ENCODE data around the gene CREB3L2. TPM values are rescaled to one million over a fixed set of nuclear protein-coding genes. Genes with fewer than 3 reads are reported as not detected.

The CREB3L2 gene
- total and polyA plus RNA-seq, 10 of the 15 experiments (the other 5 are each of a cell fraction or from before 2014, with no cell fraction given) = 6.4 to 67.1 (median 26.2) TPM

DNA sequence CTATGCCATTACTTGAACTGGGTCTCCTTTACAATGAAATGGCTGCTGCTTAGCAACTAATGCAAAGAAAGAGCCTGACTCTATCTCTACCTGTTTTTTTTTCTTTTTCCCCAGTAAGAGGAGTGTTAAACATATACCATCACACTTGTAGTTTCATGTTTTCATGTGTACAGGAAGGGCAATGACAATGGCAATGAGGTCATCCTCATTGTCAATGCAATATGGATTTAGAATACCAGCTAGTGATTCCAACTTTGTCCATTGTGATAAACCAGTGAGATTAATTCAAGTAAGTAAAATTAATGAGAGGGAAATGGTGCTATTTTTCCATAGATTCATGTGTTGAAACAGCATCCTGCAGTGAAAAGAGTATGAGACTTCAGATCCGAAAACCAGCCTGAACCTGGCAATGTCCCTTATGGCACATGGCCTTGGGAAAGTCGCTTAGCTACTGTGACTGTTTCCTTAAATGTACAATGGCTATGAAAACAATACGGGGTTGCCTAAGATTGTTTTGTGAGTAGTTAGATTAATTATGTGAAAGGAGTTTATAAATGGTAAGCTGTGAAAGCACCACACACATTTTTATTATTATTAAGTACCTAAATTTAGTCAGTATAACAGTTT lies 166.3 kb downstream of the CREB3L2 start:
- Histone ChIP-seq H3K9ac (ENCODE audit: control insufficient read depth, insufficient read depth, low read length) (no peak overlapping the region), H3K9me3 (replicated peaks; ENCODE audit: control insufficient read depth, insufficient read depth, low read length) (peaks cover 10% of the 10 kb centered on the region), H3K36me3 (ENCODE audit: control insufficient read depth in 2 of 2, insufficient read depth in 2 of 2, low read length in 1 of 2) (no peaks in the 10 kb centered on the region), H3K4me1 (ENCODE audit: control insufficient read depth, insufficient read depth, low read length) (no peaks in the 10 kb centered on the region), H4K20me1 (ENCODE audit: control insufficient read depth, insufficient read depth) (no peaks in the 10 kb centered on the region), H3K27me3 (replicated peaks in 1 of 2; ENCODE audit: control insufficient read depth in 2 of 2, insufficient read depth in 2 of 2, low read length in 1 of 2) (no peaks in the 10 kb centered on the region), H2AFZ (ENCODE audit: control insufficient read depth, low read depth, low read length) (no peak overlapping the region), H3K4me3 (no peak overlapping the region), H3K27ac (ENCODE audit: control insufficient read depth, insufficient read depth) (no peak overlapping the region), H3K4me2 (ENCODE audit: control insufficient read depth, insufficient read depth) (no peak overlapping the region), H3K79me2 (ENCODE audit: control insufficient read depth, insufficient read depth, low read length) (no peaks in the 10 kb centered on the region)
- no peak for TF ChIP-seq HDAC2 (IDR thresholded peaks at IDR 0.05)
- no peak for TF ChIP-seq ZNF217 (IDR thresholded peaks at IDR 0.05)
- no peak for TF ChIP-seq KAT2A (conservative IDR thresholded peaks at IDR 0.05; ENCODE audit: control insufficient read depth, low read depth, low read length)
- no peak for TF ChIP-seq MEF2A (IDR thresholded peaks at IDR 0.05; ENCODE audit: insufficient read depth, low read depth, low read length)
- TF ChIP-seq, protein P1, sequence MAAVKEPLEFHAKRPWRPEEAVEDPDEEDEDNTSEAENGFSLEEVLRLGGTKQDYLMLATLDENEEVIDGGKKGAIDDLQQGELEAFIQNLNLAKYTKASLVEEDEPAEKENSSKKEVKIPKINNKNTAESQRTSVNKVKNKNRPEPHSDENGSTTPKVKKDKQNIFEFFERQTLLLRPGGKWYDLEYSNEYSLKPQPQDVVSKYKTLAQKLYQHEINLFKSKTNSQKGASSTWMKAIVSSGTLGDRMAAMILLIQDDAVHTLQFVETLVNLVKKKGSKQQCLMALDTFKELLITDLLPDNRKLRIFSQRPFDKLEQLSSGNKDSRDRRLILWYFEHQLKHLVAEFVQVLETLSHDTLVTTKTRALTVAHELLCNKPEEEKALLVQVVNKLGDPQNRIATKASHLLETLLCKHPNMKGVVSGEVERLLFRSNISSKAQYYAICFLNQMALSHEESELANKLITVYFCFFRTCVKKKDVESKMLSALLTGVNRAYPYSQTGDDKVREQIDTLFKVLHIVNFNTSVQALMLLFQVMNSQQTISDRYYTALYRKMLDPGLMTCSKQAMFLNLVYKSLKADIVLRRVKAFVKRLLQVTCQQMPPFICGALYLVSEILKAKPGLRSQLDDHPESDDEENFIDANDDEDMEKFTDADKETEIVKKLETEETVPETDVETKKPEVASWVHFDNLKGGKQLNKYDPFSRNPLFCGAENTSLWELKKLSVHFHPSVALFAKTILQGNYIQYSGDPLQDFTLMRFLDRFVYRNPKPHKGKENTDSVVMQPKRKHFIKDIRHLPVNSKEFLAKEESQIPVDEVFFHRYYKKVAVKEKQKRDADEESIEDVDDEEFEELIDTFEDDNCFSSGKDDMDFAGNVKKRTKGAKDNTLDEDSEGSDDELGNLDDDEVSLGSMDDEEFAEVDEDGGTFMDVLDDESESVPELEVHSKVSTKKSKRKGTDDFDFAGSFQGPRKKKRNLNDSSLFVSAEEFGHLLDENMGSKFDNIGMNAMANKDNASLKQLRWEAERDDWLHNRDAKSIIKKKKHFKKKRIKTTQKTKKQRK (IDR thresholded peaks at IDR 0.05; ENCODE audit: low read depth, low read length) = no peak
- no peak for TF ChIP-seq CEBPB (IDR thresholded peaks at IDR 0.05; ENCODE audit: borderline replicate concordance in 1 of 2, low read depth in 2 of 2, low read length in 2 of 2)
- TF ChIP-seq MTA3 (IDR thresholded peaks at IDR 0.05; ENCODE audit: borderline replicate concordance, low read length) = no peak
- no peak for TF ChIP-seq SMAD1 (IDR thresholded peaks at IDR 0.05; ENCODE audit: low read depth, partially characterized antibody)
- TF ChIP-seq ZNF622 (IDR thresholded peaks at IDR 0.05) = no peak
- no peak for TF ChIP-seq BACH1 (IDR thresholded peaks at IDR 0.05; ENCODE audit: borderline replicate concordance)
- TF ChIP-seq TAF1 (IDR thresholded peaks at IDR 0.05; ENCODE audit: borderline replicate concordance, low read depth, low read length) = no peak
- no peak for TF ChIP-seq SRF (IDR thresholded peaks at IDR 0.05; ENCODE audit: low read depth in 2 of 2, low read length in 2 of 2)
- BruUV-seq (replicated peaks) = no TSS peak
- intact Hi-C loops (cut with micrococcal nuclease; ENCODE audit: unreplicated experiment) (no loop called here), in situ Hi-C loops (cut with MboI) (no loop called here)
- CTCF ChIA-PET = interaction anchor here (0.6 to 2.7 kb wide), 10 partner anchors 9 to 209 kb away, joined by 3 to 17 read pairs (median 3); partner anchors contain the start of gene DGKI
- SMC1A ChIA-PET (ENCODE audit: uncharacterized antibody, unreplicated experiment) = interaction anchor here (0.7 to 13.7 kb wide), 16 partner anchors 10 to 219 kb away, joined by 3 to 281 read pairs (median 7); no protein-coding TSS in a partner anchor
- DNase-seq (ENCODE audit: low read depth, low spot score) = no peak
- no peak for ATAC-seq
- 44% methylated on average over 3 of the region's 3 CpGs for WGBS (ENCODE audit: insufficient coverage, insufficient replicate concordance, low lambda C conversion rate, missing lambda C conversion rate)
- POLR2A ChIA-PET = interaction anchor here (0.6 to 4.8 kb wide), 6 partner anchors 11 to 1208 kb away, joined by 3 to 24 read pairs (median 6); no protein-coding TSS in a partner anchor
- RAD21 ChIA-PET (ENCODE audit: unreplicated experiment) = interaction anchor here (0.7 to 7.6 kb wide), 8 partner anchors 9 to 165 kb away, joined by 3 to 109 read pairs (median 4); no protein-coding TSS in a partner anchor
- no peak for FAIRE-seq

Data from GM12878 (cell line).